NOMO-1 (cell line): ENCODE measurements around the gene MYOM1.
"Not testable (repeated sequence)": the region's sequence is repeated elsewhere in the genome, so short reads cannot be mapped to it uniquely, and the experiment has no call there.

Experiments used
- DNase-seq, 2 experiments: peaks; one replicate each; lab custom pipeline; 2025; ENCODE audit not compliant: unreplicated experiment in 2 of 2; lab: John Stamatoyannopoulos, UW

Gene MYOM1

DNA sequence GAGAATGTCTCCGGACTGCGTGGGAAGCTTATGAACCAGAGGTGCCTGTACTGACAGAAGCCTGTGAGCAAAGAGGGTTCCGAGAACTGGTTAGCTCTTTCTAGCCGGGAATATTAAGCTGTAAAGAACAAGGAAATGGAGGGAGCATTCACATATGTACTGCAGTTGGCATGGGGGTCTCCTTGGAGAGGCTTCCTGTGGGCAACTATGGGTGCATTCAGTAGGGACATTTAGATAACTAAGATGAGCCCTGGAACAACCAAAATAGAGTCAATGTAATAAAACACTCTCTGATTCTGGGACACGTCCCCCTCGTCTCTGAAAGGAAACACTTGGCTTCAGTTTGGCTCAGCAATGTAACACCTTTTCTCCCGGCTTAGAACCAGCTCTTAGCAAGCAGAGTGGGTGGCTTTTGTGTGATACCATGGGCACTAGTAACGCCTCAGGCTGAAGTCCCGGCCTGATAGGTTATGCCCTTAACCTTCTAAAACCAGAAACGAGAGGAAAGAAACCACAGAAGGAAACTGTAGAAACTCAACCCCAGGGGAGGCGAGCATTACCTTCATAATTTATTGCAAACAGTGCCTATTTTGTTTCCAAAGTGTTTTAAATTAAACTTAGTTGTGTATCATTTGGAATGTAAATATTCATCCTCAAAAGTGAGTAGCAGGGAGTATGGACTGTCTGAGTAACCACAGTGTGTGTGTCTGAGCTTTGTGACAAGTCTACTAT is 158.0 kb downstream of the MYOM1 start:
- no peak for DNase-seq

DNA sequence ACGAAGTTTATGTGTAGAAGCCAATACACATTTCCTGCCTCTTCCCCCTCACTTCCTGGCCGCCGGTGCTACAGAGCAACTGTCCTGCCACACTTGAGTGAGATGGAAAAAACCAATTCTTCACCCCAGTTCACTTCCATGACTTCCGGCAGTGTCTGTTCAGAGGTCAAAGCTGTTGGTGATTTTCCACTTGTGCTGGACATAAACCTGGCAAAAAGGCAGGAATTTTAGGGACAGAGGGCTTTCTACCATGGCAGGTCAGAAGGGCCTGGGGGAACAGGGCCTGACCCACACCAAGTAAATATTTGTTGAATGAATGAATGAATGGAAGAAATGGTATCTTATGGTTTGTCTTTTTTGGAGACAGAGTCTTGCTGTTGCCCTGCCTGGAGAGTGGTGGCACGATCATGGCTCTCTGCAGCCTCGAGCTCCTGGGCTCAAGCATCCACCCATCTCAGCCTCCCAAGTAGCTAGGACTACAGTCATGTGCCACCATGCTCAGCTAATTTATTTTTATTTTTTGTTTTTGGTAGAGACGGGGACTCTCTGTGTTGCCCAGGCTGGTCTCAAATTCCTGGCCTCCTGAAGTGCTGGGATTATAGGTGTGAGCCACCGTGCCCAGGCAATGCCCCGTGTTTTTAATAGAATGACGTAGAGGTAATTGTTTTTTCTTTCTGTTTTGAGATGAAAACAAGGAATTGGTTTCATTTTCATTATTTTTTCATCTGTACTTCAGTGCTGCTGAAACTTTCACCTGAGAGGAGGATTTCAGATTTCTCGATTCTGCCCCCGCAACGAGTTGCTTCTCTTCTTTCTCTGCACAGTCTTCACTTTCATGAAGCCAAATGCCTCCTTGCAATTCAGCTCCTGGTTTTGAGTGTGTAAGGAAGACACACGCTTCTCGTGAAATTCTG is 158.8 kb downstream of the MYOM1 start:
- DNase-seq: no peak

DNA sequence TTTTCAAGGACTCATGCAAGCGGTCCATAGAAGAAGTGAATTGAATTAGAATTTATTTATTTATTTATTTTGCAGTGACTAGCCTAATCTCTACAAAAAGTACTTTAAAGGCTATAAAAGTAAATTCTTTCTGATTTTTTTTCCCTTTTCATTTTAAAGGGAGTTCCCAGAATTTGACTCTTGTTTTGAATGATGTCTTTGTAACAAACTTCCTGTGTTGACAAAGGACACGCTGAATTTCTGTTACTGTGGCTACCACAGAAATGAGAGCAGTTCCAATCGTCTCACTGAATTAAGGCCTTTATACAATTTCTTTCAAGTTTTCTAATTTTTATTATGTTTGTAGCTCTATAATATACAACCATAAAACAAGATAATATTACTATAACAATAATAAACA is 160.5 kb downstream of the MYOM1 start:
- DNase-seq: no peak

DNA sequence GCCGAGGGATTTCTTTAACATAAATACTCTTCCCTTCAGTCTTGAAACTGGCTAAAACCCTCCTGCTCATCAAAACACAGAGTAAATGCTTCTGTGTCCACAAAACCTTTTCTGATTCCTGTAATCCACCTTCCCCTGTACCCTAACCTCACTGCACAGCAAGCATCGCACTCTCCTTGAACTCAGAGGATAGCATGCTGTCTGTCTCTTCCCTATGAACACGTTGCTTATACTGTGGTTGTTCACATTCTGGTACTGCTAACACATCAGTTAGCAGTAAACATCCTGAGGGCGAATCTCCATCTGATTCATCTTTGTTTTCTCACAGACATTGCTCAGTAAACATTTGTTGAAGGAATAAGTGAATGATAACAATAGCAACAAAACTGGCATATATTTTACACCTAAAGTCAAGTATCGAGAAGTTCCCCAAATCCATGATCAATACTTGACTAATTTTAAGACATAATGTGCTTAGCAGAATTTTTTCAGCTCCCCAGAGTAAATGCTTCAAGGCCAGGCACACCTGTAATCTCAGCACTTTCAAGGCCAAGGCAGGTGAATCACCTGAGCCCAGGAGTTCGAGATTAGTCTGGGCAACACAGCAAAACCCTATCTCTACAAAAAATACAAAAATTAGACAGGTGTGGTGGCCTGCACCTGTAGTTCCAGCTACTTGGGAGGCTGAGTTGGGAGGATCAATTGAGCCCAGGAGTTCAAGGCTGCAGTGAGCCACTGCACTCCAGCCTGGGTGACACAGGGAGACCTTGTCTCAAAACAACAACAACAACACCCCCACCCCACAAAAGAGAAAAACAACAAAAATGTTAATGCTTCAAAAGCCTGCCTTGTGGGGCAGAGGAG is 161.2 kb downstream of the MYOM1 start:
- DNase-seq: no peak

DNA sequence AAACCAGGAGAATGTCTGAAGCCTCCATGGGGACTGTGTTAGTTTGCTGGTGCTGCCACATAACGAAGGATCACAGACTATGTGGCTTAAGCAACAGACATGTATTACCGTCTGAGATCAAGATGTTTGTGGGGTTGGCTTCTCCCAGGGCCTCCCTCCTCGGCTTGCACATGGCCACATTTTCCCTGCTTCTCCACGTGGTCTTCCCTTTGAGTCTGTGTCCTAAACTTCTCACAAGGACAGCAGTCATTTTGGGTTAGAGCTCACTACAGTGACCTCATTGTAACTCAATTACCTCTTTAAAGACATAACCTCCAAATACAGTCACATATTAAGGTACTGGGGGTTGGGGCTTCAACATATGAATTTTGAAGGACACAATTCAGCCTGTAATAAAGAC is 162.2 kb downstream of the MYOM1 start:
- DNase-seq: no peak

DNA sequence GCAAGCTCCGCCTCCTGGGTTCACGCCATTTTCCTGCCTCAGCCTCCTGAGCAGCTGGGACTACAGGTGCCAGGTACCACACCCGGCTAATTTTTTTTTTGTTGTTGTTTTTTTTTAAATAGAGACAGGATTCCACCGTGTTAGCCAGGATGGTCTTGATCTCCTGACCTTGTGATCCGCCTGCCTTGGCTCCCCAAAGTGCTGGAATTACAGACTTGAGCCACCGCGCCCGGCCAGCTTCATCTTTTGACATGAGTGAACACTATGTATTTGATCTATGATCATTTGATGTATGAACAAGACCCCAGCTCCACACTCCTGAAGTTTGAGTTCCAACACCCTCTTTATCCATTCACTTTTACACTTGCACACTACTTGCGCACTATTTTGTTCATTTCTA is 163.5 kb downstream of the MYOM1 start:
- DNase-seq: no peak

DNA sequence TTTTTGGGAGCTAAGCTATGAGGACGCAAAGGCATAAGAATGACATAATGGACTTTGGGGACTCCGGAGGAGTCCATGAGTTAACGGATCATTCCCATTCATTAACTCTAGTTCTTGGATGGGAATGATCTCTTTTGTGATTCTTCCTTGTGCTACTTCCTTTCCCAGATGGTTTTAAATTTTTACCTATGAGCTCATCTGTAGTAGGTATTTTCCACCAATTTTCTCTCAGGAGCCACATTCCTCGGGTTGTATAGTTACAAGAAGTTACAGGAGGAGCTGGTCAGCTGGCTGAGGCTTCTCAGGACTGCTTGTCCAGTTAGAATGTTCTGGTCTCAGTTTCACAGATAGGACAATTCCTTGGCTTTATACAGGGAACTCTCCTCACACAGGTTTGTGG is 164.0 kb downstream of the MYOM1 start:
- no peak for DNase-seq

DNA sequence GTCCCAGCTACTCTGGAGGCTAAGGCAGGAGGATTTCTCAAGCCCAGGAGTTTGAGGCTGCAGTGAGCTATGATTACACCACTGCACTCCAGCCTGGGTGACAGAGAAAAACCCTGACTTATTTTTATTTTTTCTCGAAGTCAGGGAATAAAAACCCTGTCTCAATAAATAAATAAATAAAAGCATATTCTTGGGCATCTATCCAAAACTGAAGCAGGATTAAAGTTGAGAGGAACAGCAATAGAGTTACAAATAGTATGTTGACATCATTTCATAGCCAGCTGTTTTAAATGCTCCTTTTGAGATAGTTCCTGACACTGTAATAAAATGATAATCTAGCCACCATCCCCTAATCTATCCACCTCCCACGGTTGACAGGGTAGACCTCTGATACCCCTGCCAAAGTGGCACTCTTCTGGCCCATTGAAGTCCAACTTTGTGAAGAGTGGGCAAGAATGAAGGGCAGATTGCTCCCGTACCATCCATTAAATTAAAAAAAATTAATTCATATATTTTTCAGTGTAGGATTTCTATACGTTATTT is 164.5 kb downstream of the MYOM1 start:
- DNase-seq: no peak

DNA sequence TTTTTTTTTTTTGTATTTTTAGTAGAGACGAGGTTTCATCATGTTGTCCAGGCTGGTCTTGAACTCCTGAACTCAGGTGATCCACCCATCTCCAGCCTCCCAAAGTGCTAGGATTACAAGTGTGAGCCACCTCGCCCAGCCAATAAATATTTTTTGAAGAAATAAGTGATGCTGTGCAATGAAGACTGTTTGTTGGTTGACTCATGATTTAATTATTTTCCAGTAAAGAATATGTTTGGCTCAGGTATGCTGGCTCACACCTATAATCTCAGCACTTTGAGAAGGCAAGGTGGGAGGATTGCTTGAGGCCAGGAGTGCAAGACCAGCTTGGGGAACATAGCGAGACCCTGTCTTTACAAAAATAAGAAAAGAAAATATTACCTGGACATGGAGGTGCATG is 165.0 kb downstream of the MYOM1 start:
- DNase-seq: no peak

DNA sequence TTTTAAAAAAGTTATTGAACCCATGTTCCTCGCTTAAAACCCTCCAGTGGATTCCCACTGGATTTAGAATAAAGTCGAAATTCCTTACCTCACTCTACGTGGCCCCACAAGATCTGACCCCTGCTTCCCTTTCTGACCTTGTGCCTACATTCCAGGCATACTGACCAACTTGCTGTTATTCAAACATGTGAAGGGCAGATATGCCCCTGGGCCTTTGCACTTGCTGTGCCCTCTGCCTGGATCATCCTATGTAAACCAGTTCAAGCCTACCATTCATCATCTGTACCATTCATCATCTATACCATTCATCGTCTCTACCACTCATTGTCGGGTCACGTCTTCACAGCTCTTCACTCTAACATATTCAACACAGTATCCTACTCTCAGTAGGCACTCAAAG is 165.6 kb downstream of the MYOM1 start:
- no peak for DNase-seq

DNA sequence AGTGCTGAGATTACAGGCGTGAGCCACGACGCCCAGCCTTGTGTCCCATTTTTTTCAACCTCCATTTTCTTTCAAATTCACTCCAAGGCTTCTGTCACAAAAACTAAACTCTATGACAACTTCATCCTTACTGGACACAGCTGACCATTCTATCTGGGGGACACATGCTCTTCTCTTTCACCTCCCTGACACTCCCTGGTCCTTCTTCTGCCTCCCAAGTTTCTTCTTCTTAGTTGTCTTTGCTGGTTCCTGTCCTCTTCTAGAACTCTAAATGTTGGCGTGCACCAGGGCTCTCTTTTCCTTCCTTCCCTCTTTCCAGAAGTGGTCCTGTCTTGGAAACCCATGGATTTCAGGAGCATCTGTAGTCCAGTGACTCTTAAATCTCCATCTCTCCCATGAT is 166.7 kb downstream of the MYOM1 start:
- DNase-seq: no peak

DNA sequence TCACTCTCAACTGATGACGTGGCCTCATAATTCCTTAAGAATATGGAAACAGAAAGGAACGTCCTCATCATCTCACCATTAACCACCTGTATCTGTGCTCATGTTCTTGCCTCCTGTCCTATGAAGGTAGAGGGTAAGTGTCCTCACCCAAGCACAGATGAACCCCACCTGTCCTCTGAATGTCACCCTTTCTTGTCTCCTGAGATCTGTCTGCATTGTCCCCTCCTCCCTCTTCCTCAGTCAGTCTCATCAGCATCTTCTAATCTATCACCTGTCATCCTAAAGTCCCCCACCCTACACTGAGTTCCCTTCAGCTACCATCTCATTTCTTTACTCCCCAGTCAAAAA is 167.4 kb downstream of the MYOM1 start:
- DNase-seq: no peak

DNA sequence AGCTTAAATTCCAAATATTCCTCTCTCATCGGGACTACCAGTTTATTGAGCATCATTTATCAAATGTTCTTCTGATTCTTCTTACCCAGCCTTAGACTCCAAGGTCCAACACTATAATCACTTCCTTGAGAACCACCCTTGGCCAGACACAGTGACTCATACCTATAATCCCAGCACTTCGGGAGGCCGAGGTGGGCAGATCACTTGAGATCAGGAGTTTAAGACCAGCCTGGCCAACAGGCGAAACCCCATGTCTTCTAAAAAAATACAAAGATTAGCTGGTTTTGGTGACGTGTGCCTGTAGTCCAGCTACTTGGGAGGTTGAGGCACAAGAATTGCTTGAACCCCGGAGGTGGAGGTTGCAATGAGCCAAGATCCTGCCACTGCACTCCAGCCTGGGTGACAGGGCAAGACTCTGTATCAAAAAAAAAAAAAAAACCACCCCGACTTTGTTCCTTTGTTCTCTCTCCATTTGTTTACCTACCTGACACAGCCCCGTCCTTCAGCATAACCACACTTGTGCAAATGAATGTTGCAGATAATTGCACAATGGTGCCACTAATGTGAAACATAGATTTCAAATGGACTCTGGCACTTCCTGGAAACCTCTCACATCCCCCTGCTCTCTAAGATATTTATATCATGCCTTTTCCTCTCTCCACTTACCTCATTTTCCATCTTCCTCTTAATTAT is 167.9 kb downstream of the MYOM1 start:
- peak; percentile 7 to 66 for DNase-seq

DNA sequence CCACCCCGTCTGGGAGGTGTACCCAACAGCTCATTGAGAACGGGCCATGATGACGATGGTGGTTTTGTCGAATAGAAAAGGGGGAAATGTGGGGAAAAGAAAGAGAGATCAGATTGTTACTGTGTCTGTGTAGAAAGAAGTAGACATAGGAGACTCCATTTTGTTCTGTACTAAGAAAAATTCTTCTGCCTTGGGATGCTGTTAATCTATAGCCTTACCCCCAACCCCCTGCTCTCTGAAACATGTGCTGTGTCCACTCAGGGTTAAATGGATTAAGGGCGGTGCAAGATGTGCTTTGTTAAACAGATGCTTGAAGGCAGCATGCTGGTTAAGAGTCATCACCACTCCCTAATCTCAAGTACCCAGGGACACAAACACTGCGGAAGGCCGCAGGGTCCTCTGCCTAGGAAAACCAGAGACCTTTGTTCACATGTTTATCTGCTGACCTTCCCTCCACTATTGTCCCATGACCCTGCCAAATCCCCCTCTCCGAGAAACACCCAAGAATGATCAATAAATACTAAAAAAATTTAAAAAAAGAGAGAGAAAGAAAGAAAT is 169.8 kb downstream of the MYOM1 start:
- not testable (repeated sequence) for DNase-seq

DNA sequence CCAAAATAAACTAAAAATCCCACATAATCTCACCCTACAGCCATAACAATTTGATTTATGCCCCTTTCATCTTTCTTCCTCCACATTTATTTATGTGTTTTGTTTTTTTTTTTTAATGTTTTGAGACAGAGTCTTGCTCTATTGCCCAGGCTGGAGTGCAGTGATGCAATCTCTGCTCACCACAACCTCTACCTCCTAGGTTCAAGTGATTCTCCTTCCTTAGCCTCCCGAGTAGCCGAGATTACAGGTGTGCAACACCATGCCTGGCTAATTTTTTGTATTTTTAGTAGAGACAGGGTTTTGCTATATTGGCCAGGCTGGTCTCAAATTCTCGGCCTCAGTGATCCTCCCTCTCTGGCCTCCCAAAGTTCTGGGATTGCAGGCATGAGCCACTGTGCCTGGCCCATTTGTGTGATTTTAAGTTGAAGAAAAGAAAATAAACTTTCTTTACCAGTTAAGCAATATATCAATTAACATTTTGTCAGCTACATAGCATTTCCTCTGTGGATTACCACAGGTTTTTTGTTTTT is 170.9 kb downstream of the MYOM1 start:
- no peak for DNase-seq

DNA sequence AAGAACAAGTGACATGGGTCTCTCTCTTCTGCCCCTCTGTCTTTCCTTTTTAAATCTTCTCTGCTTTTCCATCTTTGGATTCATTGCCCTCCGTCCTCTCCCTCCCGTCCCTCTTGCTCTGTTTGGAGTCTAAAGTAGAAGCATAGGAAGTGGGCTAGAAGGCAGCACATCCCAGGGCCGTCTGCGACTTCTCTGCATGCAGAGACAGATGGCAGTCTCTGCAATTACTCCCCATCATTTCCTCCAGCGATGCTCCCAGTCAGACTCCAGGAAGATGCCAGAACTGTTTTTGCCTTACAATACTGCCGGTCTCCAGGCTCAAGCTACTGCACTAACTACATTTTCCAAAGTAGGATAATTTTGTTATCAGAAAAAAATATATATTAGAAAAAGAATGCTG is 171.6 kb downstream of the MYOM1 start:
- no peak for DNase-seq

DNA sequence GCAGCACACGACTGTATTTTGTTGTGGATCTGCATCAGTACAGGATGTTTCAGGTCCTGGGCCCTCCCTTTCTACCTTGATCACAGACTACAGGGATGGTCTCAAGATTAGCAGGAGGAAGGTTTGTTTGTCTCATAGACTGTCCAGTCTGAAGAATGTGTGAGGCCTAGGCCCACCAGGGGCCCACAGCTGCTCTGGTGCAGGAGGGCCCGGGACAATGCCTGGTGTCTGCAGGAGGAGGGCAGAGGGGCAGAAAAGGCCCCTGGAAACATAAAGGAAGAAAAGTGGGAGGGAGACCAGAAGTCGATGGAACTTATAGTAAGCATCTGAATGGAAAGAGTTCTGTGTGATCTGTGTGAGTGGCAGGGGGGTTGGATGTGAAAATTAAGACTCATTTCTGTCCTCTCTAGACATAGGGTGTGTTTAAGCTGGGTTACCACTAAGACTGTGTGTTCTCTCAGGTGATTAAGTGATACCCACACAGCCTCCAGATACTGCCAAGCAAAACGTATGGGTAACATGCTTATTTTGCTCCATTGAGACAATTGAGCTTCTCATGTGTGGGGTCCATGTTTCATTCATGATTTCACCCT is 173.5 kb downstream of the MYOM1 start:
- no peak for DNase-seq

DNA sequence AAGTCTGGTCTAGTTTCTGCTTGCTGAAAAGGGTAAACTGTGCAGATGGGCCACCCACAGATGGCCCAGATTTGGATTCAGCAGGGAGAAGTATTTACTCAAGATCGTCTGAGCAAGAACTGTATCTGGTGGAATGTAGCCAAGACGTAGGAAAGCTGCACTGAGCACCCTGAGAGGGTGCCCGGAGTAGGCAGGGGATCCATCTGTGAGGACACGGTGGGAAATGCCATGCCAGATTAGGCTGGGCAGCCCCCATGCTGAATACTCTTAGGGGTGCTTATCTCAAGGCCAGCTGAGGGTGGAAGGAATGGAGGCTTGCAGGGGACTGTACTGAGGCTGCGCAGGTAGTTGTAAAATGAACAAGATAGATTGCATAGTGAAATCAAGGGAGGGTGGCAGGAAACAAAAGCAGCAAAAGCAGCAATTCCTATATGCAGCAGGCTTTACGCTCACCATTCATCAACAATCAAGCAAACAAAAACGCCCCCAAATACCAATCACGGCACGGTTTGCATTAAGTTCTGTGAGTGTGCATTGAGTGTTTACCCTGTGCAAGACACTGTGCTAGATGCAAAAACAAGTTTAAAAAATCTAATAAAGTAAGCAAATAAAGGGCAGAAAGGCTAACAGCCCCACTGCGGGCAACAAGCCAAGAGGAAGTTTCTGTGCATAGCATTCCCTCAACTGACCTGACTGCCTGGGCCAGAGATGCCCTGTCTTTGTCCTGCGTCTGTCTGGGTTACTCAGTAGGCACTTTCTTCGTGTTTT is 174.7 kb downstream of the MYOM1 start:
- DNase-seq: peak; percentile 2 to 9

DNA sequence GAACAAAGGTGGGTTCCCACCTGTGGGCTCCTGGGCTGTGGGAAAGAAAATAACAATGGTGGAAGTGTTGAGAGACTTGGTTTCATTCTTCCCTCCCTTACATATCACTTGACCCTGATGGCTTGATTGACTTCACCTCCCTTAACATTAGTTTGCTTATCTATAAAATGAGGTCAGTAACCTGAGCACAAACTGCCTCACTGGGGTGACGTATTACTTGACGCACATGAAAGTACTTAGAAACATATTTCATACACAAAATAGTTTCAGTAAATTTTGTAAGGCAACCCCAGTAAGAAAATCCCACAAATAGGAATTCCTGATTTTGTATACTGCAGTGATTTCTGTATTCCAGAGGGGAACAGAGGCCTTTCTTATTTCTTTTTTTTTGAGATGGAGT is 177.4 kb downstream of the MYOM1 start:
- DNase-seq: no peak
